IMR-90 (cell line): ENCODE results near the gene CERT1. TPM values are rescaled to one million over a fixed set of nuclear protein-coding genes. Genes with fewer than 3 reads are reported as not detected.

ENCODE experiments used
- ATAC-seq: fragments of 200-7000 bp; cut with Tn5 transposase; 2 replicates; pipeline ENCODE4 v1.9.1; 2020; ENCODE audit warnings: low read depth, mild to moderate bottlenecking, moderate library complexity
- BruUV-seq: library from RNA; stranded (reverse); fragments of 400-500 nt; replicated peaks from 2 replicates; lab custom pipeline; 2021; lab: Mats Ljungman, UMichigan
- CTCF ChIA-PET: fragments of 300-600 bp; formaldehyde crosslinking; extraction: SDS; loops from one replicate; lab custom pipeline; 2021; ENCODE audit warnings: antibody characterized with exemption; lab: Yijun Ruan, JAX
- POLR2A ChIA-PET: fragments of 300-600 bp; sonication (Branson Sonifier 250); formaldehyde crosslinking; loops from one replicate; lab custom pipeline; 2022; ENCODE audit warnings: antibody characterized with exemption; ENCODE audit not compliant: unreplicated experiment; lab: Charles Lee
- DNase-seq: peaks from one replicate; pipeline ENCODE4 v3.0.0; 2013
- H2AFZ ChIP-seq: replicated peaks from 2 replicates; pipeline ENCODE3; 2013; ENCODE audit warnings: low read length, mild to moderate bottlenecking; ENCODE audit not compliant: poor library complexity
- H2AK5ac ChIP-seq: 2 replicates; pipeline ENCODE4 v1.6.1; 2013; ENCODE audit warnings: low read depth, low read length, inconsistent platforms
- H2AK9ac ChIP-seq: replicated peaks from 2 replicates; pipeline ENCODE3; 2013; ENCODE audit warnings: mild to moderate bottlenecking, low read depth, low read length, moderate library complexity; ENCODE audit not compliant: poor library complexity
- H2BK120ac ChIP-seq: 2 replicates; pipeline ENCODE4 v1.6.1; 2013; ENCODE audit warnings: low read depth, low read length, inconsistent platforms
- H2BK15ac ChIP-seq: 3 replicates; pipeline ENCODE4 v1.6.1; 2013; ENCODE audit warnings: low read depth, low read length, inconsistent platforms
- H2BK20ac ChIP-seq: 2 replicates; pipeline ENCODE4 v1.6.1; 2013; ENCODE audit warnings: low read depth, mild to moderate bottlenecking, inconsistent platforms, low read length, moderate library complexity
- H2BK5ac ChIP-seq: 2 replicates; pipeline ENCODE4 v1.6.1; 2013; ENCODE audit warnings: mild to moderate bottlenecking, low read depth, low read length, inconsistent platforms; ENCODE audit not compliant: poor library complexity, severe bottlenecking
- H3K14ac ChIP-seq: replicated peaks from 2 replicates; pipeline ENCODE4 v1.6.1; 2013; ENCODE audit warnings: low read depth, low read length, inconsistent platforms
- H3K18ac ChIP-seq: 2 replicates; pipeline ENCODE4 v1.6.1; 2013; ENCODE audit warnings: low read depth, low read length, control low read depth
- H3K23ac ChIP-seq: 2 replicates; pipeline ENCODE4 v1.6.1; 2013; ENCODE audit warnings: low read depth, low read length, inconsistent platforms
- H3K27ac ChIP-seq: 2 replicates; pipeline ENCODE4 v1.5.1; 2013; ENCODE audit warnings: mild to moderate bottlenecking, control low read depth, low read length; ENCODE audit not compliant: insufficient read depth
- H3K27me3 ChIP-seq: 2 replicates; pipeline ENCODE4 v1.6.1; 2013; ENCODE audit warnings: low read length; ENCODE audit not compliant: control insufficient read depth, insufficient read depth
- H3K36me3 ChIP-seq: 2 replicates; pipeline ENCODE4 v1.6.1; 2013; ENCODE audit warnings: low read length, mixed read lengths; ENCODE audit not compliant: control insufficient read depth, insufficient read depth
- H3K4ac ChIP-seq: 2 replicates; pipeline ENCODE4 v1.6.1; 2013; ENCODE audit warnings: low read depth, low read length, inconsistent platforms
- H3K4me1 ChIP-seq: 2 replicates; pipeline ENCODE4 v1.6.1; 2013; ENCODE audit warnings: low read length, mixed read lengths; ENCODE audit not compliant: control insufficient read depth, insufficient read depth
- H3K4me2 ChIP-seq: 2 replicates; pipeline ENCODE4 v1.6.1; 2013; ENCODE audit warnings: low read depth, mild to moderate bottlenecking, control low read depth, low read length, moderate library complexity
- H3K4me3 ChIP-seq: 2 replicates; pipeline ENCODE4 v1.5.1; 2013; ENCODE audit warnings: low read depth, mild to moderate bottlenecking, control low read depth, low read length, moderate library complexity; ENCODE audit not compliant: insufficient read depth
- H3K56ac ChIP-seq: 2 replicates; pipeline ENCODE4 v1.6.1; 2013; ENCODE audit warnings: low read length, inconsistent platforms; ENCODE audit not compliant: insufficient read depth; ENCODE audit errors: extremely low read depth
- H3K79me1 ChIP-seq, 2 experiments: 2 replicates each; pipeline ENCODE4 v1.6.1; 2013; ENCODE audit warnings: low read length in 2 of 2, inconsistent platforms in 1 of 2, low read depth in 1 of 2
- H3K9ac ChIP-seq: 2 replicates; pipeline ENCODE4 v1.6.1; 2013; ENCODE audit warnings: low read depth, low read length, control low read depth
- H3K9me1 ChIP-seq: 2 replicates; pipeline ENCODE4 v1.6.1; 2013; ENCODE audit warnings: low read length, inconsistent platforms; ENCODE audit not compliant: insufficient read depth
- H3K9me3 ChIP-seq: 2 replicates; pipeline ENCODE4 v1.6.1; 2013; ENCODE audit warnings: low read length; ENCODE audit not compliant: control insufficient read depth, insufficient read depth
- H4K20me1 ChIP-seq: 2 replicates; pipeline ENCODE4 v1.6.1; 2013; ENCODE audit warnings: low read length, inconsistent platforms; ENCODE audit not compliant: insufficient read depth
- H4K5ac ChIP-seq: 2 replicates; pipeline ENCODE4 v1.6.1; 2013; ENCODE audit warnings: mild to moderate bottlenecking, low read depth, low read length, control low read depth
- H4K8ac ChIP-seq, 2 experiments: 2 replicates each; pipeline ENCODE4 v1.6.1; 2013; ENCODE audit warnings: low read depth in 2 of 2, low read length in 2 of 2, control low read depth in 1 of 2, inconsistent platforms in 1 of 2
- H4K91ac ChIP-seq: 2 replicates; pipeline ENCODE4 v1.6.1; 2013; ENCODE audit warnings: low read depth, low read length, inconsistent platforms; ENCODE audit not compliant: insufficient read depth
- BHLHE40 ChIP-seq: fragments of 150-350 bp; IDR thresholded peaks from 2 replicates; pipeline ENCODE4 v1.6.1; 2016; ENCODE audit warnings: mild to moderate bottlenecking, low read depth, low read length
- CEBPB ChIP-seq: IDR thresholded peaks from 2 replicates; pipeline ENCODE4 v1.6.1; 2012; ENCODE audit warnings: low read depth, low read length, improper control_type of control experiment
- CHD1 ChIP-seq: IDR thresholded peaks from 2 replicates; pipeline ENCODE4 v1.6.1; 2012; ENCODE audit warnings: low read depth, low read length, improper control_type of control experiment
- FOS ChIP-seq: fragments of 150-350 bp; IDR thresholded peaks from 2 replicates; pipeline ENCODE4 v1.6.1; 2016; ENCODE audit warnings: low read depth, low read length
- MAFK ChIP-seq: IDR thresholded peaks from 2 replicates; pipeline ENCODE4 v1.6.1; 2012; ENCODE audit warnings: low read depth, low read length, improper control_type of control experiment
- MAZ ChIP-seq: IDR thresholded peaks from 2 replicates; pipeline ENCODE4 v1.6.1; 2012; ENCODE audit warnings: low read depth, mild to moderate bottlenecking, low read length, improper control_type of control experiment, moderate library complexity, borderline replicate concordance
- MXI1 ChIP-seq: IDR thresholded peaks from 2 replicates; pipeline ENCODE4 v1.6.1; 2012; ENCODE audit warnings: low read depth, mild to moderate bottlenecking, low read length, moderate library complexity, borderline replicate concordance
- NFE2L2 ChIP-seq: fragments of 150-350 bp; IDR thresholded peaks from 2 replicates; pipeline ENCODE4 v1.6.1; 2016; ENCODE audit warnings: low read depth, mild to moderate bottlenecking, low read length
- POLR2A ChIP-seq: IDR thresholded peaks from 2 replicates; pipeline ENCODE4 v1.6.1; 2012; ENCODE audit warnings: mild to moderate bottlenecking, low read depth, low read length
- RAD21 ChIP-seq: IDR thresholded peaks from 2 replicates; pipeline ENCODE4 v1.6.1; 2012; ENCODE audit warnings: low read length, improper control_type of control experiment
- RCOR1 ChIP-seq: IDR thresholded peaks from 2 replicates; pipeline ENCODE4 v1.6.1; 2012; ENCODE audit warnings: mild to moderate bottlenecking, low read length, improper control_type of control experiment; ENCODE audit not compliant: insufficient replicate concordance
- RFX5 ChIP-seq: IDR thresholded peaks from 2 replicates; pipeline ENCODE4 v1.8.0; 2012; ENCODE audit warnings: low read depth, mild to moderate bottlenecking, low read length, moderate library complexity
- SMC3 ChIP-seq: fragments of 150-350 bp; IDR thresholded peaks from 2 replicates; pipeline ENCODE4 v1.6.1; 2016; ENCODE audit warnings: low read depth, mild to moderate bottlenecking, antibody characterized with exemption, low read length, moderate library complexity
- dilution Hi-C: fragments of 300-500 bp; cut with HindIII; formaldehyde crosslinking; loops from one replicate; pipeline ENCODE4 v1.14.3; 2018; ENCODE audit warnings: low sequenced_read_pairs; ENCODE audit not compliant: unreplicated experiment
- in situ Hi-C: fragments of 300-500 bp; cut with MboI; formaldehyde crosslinking; loops from 3 replicates; pipeline ENCODE4 v1.14.3; 2019; ENCODE audit warnings: low sequenced_read_pairs, inconsistent platforms, mixed read lengths
- intact Hi-C: fragments of 100-400 bp; cut with micrococcal nuclease; formaldehyde crosslinking; loops from 2 replicates; pipeline ENCODE4 v1.10.0; 2022
- polyA plus RNA-seq, 3 experiments: library from polyadenylated mRNA; depleted of rRNA; stranded (reverse); fragments of >200 nt; gene quantifications; 2 replicates each; pipeline ENCODE4 v1.2.3, GENCODE V29; 2012; ENCODE audit warnings: low replicate concordance in 1 of 3
- total RNA-seq: library from RNA; depleted of rRNA; stranded (reverse); fragments of >200 nt; gene quantifications from 2 replicates; pipeline ENCODE4 v1.2.3, GENCODE V29; 2012
- TF ChIP-seq, protein P1 (sequence below): fragments of 150-350 bp; IDR thresholded peaks from 2 replicates; pipeline ENCODE4 v1.6.1; 2016; ENCODE audit warnings: low read depth, mild to moderate bottlenecking, low read length, moderate library complexity, borderline replicate concordance
- TF ChIP-seq, protein P2 (sequence below): conservative IDR thresholded peaks from 2 replicates; pipeline ENCODE4 v1.5.1; 2012; ENCODE audit warnings: mild to moderate bottlenecking, low read depth, low read length, improper control_type of control experiment
- TF ChIP-seq, protein P3 (sequence below): fragments of 150-350 bp; IDR thresholded peaks from 2 replicates; pipeline ENCODE4 v1.6.1; 2017; ENCODE audit warnings: mild to moderate bottlenecking, antibody characterized with exemption, low read length, low read depth

The CERT1 gene
- total and polyA plus RNA-seq, 2 of the 4 experiments (the other 2 are of a cell fraction) = 7.2 TPM

DNA sequence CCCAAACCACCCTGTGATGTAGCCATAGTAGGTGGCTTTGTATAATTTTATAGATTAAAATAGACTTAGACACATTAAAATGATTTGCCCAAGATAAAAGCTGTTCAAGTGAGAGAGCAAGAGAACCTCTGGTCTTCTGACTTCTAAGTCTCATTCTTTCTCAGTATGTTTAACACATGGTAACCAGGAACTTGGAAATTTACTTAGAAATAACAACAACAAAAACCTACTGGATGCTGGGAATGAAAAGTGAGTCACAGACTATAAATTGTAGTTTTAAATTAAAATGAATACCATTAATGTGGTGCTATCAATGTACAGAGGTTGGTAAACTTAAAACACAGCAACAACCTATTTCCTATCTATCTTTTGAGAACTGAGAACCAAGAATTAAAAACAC is 144.0 kb downstream of the CERT1 start:
- Histone ChIP-seq H4K20me1 (no peaks in the 10 kb centered on the region), H2BK120ac (no peak overlapping the region), H3K9me3 (no peaks in the 10 kb centered on the region), H3K27me3 (no peaks in the 10 kb centered on the region), H3K4me3 (no peak overlapping the region), H3K18ac (no peak overlapping the region), H2BK20ac (no peak overlapping the region), H3K36me3 (peaks cover 1% of the 10 kb centered on the region; the same call in 1 of the 2 replicates), H2AFZ (no peak overlapping the region), H3K79me1 (no peaks in the 10 kb centered on the region), H2BK15ac (no peak overlapping the region), H3K9me1 (no peaks in the 10 kb centered on the region; the same call in 1 of the 2 replicates), H3K4me2 (no peak overlapping the region), H4K91ac (no peak overlapping the region), H2AK5ac (no peak overlapping the region), H4K5ac (no peak overlapping the region), H2AK9ac (no peak overlapping the region), H4K8ac (no peak overlapping the region), H3K4ac (no peak overlapping the region), H2BK5ac (no peak overlapping the region), H3K14ac (no peak overlapping the region), H3K4me1 (peaks cover 5% of the 10 kb centered on the region), H3K23ac (no peak overlapping the region), H3K27ac (no peak overlapping the region), H3K56ac (no peak overlapping the region), H3K9ac (no peak overlapping the region)
- DNase-seq (peak; percentile 67), ATAC-seq (peak; percentile 48)
- dilution Hi-C loops = no loop called here
- BruUV-seq = no TSS peak
- ChIA-PET POLR2A (no interaction called here), CTCF (no interaction called here)
- no peak for TF ChIP-seq BHLHE40
- TF ChIP-seq MXI1 = no peak
- no peak for TF ChIP-seq FOS
- no peak for TF ChIP-seq SMC3
- TF ChIP-seq RFX5 = no peak
- TF ChIP-seq, protein P1, sequence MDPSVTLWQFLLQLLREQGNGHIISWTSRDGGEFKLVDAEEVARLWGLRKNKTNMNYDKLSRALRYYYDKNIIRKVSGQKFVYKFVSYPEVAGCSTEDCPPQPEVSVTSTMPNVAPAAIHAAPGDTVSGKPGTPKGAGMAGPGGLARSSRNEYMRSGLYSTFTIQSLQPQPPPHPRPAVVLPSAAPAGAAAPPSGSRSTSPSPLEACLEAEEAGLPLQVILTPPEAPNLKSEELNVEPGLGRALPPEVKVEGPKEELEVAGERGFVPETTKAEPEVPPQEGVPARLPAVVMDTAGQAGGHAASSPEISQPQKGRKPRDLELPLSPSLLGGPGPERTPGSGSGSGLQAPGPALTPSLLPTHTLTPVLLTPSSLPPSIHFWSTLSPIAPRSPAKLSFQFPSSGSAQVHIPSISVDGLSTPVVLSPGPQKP = no peak
- no peak for TF ChIP-seq MAZ
- TF ChIP-seq, protein P2, sequence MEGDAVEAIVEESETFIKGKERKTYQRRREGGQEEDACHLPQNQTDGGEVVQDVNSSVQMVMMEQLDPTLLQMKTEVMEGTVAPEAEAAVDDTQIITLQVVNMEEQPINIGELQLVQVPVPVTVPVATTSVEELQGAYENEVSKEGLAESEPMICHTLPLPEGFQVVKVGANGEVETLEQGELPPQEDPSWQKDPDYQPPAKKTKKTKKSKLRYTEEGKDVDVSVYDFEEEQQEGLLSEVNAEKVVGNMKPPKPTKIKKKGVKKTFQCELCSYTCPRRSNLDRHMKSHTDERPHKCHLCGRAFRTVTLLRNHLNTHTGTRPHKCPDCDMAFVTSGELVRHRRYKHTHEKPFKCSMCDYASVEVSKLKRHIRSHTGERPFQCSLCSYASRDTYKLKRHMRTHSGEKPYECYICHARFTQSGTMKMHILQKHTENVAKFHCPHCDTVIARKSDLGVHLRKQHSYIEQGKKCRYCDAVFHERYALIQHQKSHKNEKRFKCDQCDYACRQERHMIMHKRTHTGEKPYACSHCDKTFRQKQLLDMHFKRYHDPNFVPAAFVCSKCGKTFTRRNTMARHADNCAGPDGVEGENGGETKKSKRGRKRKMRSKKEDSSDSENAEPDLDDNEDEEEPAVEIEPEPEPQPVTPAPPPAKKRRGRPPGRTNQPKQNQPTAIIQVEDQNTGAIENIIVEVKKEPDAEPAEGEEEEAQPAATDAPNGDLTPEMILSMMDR = no peak
- no peak for TF ChIP-seq NFE2L2
- no peak for TF ChIP-seq RAD21
- TF ChIP-seq MAFK = no peak
- TF ChIP-seq RCOR1 = no peak
- TF ChIP-seq, protein P3, sequence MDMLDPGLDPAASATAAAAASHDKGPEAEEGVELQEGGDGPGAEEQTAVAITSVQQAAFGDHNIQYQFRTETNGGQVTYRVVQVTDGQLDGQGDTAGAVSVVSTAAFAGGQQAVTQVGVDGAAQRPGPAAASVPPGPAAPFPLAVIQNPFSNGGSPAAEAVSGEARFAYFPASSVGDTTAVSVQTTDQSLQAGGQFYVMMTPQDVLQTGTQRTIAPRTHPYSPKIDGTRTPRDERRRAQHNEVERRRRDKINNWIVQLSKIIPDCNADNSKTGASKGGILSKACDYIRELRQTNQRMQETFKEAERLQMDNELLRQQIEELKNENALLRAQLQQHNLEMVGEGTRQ = no peak
- no peak for TF ChIP-seq CHD1
- TF ChIP-seq POLR2A = no peak
- TF ChIP-seq CEBPB = no peak
- in situ Hi-C loops = loop anchor here (25.0 kb wide), 1 partner anchor 605 kb away; the partner anchor contains the start of genes GFM2 and NSA2
- intact Hi-C loops = loop anchor here (10.0 kb wide), 1 partner anchor 317 kb away; no protein-coding TSS in a partner anchor
